Liver (tissue), 9 donors: ENCODE data around the gene OR10T2. TPM values are rescaled to one million over a fixed set of nuclear protein-coding genes. Genes with fewer than 3 reads are reported as not detected.

Experiments
- DNase-seq: peaks from one replicate; pipeline ENCODE4 v3.0.0-alpha.2; 2017; ENCODE audit warnings: low spot score
- H3K27ac ChIP-seq, 2 donors: one replicate each; pipeline ENCODE4 v1.7.0; 2013; ENCODE audit warnings: inconsistent platforms in 2 of 2, low read length in 2 of 2, control low read depth in 1 of 2, low read depth in 1 of 2, mild to moderate bottlenecking in 1 of 2
- H3K27me3 ChIP-seq, 4 donors: one replicate each; pipeline versions ENCODE4 v1.6.1 to v1.7.0; 2013; ENCODE audit warnings: low read length in 3 of 4, inconsistent platforms in 1 of 4, mild to moderate bottlenecking in 1 of 4, moderate library complexity in 1 of 4; ENCODE audit not compliant: control insufficient read depth in 4 of 4, insufficient read depth in 4 of 4
- H3K36me3 ChIP-seq, 4 donors: one replicate each; pipeline versions ENCODE4 v1.6.1 to v1.7.0; 2013; ENCODE audit warnings: low read length in 3 of 4, mild to moderate bottlenecking in 3 of 4, low read depth in 1 of 4, moderate library complexity in 1 of 4; ENCODE audit not compliant: control insufficient read depth in 4 of 4, insufficient read depth in 3 of 4
- H3K4me1 ChIP-seq, 4 donors: one replicate each; pipeline versions ENCODE4 v1.6.1 to v1.7.0; 2013; ENCODE audit warnings: low read length in 3 of 4, mild to moderate bottlenecking in 3 of 4, moderate library complexity in 1 of 4; ENCODE audit not compliant: control insufficient read depth in 4 of 4, insufficient read depth in 4 of 4
- H3K4me3 ChIP-seq, 3 donors: one replicate each; pipeline versions ENCODE4 v1.6.1 to v1.7.0; 2013; ENCODE audit warnings: low read length in 3 of 3, control low read depth in 1 of 3, low read depth in 1 of 3, mild to moderate bottlenecking in 1 of 3
- H3K9ac ChIP-seq, 2 donors: one replicate each; pipeline ENCODE4 v1.7.0; 2013; ENCODE audit warnings: low read length in 2 of 2, mild to moderate bottlenecking in 2 of 2, moderate library complexity in 2 of 2, control low read depth in 1 of 2, low read depth in 1 of 2
- H3K9me3 ChIP-seq, 4 donors: one replicate each; pipeline versions ENCODE4 v1.6.1 to v1.7.0; 2013; ENCODE audit warnings: low read length in 3 of 4; ENCODE audit not compliant: control insufficient read depth in 4 of 4
- ATF3 ChIP-seq: IDR thresholded peaks from 2 replicates; pipeline ENCODE4 v1.6.1; 2016; ENCODE audit warnings: antibody characterized with exemption
- CTCF ChIP-seq: fragments of 150-350 bp; IDR thresholded peaks from 2 replicates; pipeline ENCODE4 v1.5.1; 2017; ENCODE audit warnings: improper control_type of control experiment, low read depth, low read length; ENCODE audit not compliant: missing input control
- EGR1 ChIP-seq, 2 donors: IDR thresholded peaks; 2 replicates each; pipeline ENCODE4 v1.6.1; 2016 to 2018; ENCODE audit warnings: antibody characterized with exemption in 2 of 2, low read depth in 2 of 2
- FOXA1 ChIP-seq: IDR thresholded peaks from 2 replicates; pipeline ENCODE4 v1.6.1; 2016; ENCODE audit warnings: antibody characterized with exemption
- FOXA2 ChIP-seq: IDR thresholded peaks from 2 replicates; pipeline ENCODE4 v1.6.1; 2016; ENCODE audit warnings: antibody characterized with exemption
- GABPA ChIP-seq, 2 donors: IDR thresholded peaks in 1 of 2; conservative IDR thresholded peaks in 1 of 2; 2 replicates each; pipeline ENCODE4 v1.6.1; 2016; ENCODE audit warnings: antibody characterized with exemption in 2 of 2, mild to moderate bottlenecking in 1 of 2, moderate library complexity in 1 of 2
- HNF4A ChIP-seq, 2 donors: conservative IDR thresholded peaks; 2 replicates each; pipeline ENCODE4 v1.6.1; 2016; ENCODE audit warnings: antibody characterized with exemption in 2 of 2, mild to moderate bottlenecking in 2 of 2
- HNF4G ChIP-seq: IDR thresholded peaks from 2 replicates; pipeline ENCODE4 v1.6.1; 2016; ENCODE audit warnings: antibody characterized with exemption
- JUND ChIP-seq, 2 donors: IDR thresholded peaks; 2 replicates each; pipeline ENCODE4 v1.6.1; 2016; ENCODE audit warnings: antibody characterized with exemption in 2 of 2
- NR2F2 ChIP-seq: IDR thresholded peaks from 2 replicates; pipeline ENCODE4 v1.6.1; 2016; ENCODE audit warnings: antibody characterized with exemption
- RAD21 ChIP-seq, 2 donors: IDR thresholded peaks; 2 replicates each; pipeline ENCODE4 v1.6.1; 2016; ENCODE audit warnings: antibody characterized with exemption in 2 of 2, mild to moderate bottlenecking in 2 of 2
- RXRA ChIP-seq, 2 donors: IDR thresholded peaks; 2 replicates each; pipeline ENCODE4 v1.6.1; 2017 to 2018; ENCODE audit warnings: antibody characterized with exemption in 2 of 2, mild to moderate bottlenecking in 1 of 2
- SP1 ChIP-seq: IDR thresholded peaks from 2 replicates; pipeline ENCODE4 v1.6.1; 2018; ENCODE audit warnings: antibody characterized with exemption, mild to moderate bottlenecking
- TAF1 ChIP-seq: conservative IDR thresholded peaks from 2 replicates; pipeline ENCODE4 v1.6.1; 2016; ENCODE audit warnings: antibody characterized with exemption, mild to moderate bottlenecking
- YY1 ChIP-seq: IDR thresholded peaks from 2 replicates; pipeline ENCODE4 v1.6.1; 2016; ENCODE audit warnings: antibody characterized with exemption, mild to moderate bottlenecking
- WGBS: extraction: QIAGEN DNeasy Blood & Tissue Kit; methylation state at CpG from one replicate; pipeline ENCODE4 v1.1.7; 2013; 5-methylcytosine and 5-hydroxymethylcytosine counted together
- polyA plus RNA-seq, 2 donors: library from polyadenylated mRNA; stranded (reverse) in 1 of 2; unstranded in 1 of 2; fragments of 200-250 nt in 1 of 2; fragments of >200 nt in 1 of 2; fragmentation: Nextera tagmentation in 1 of 2; extraction: Ambion mirVana in 1 of 2; gene quantifications; one replicate each; pipeline versions ENCODE4 v1.2.1 to v1.2.3, GENCODE V29; 2013 to 2015
- total RNA-seq, 2 donors: library from RNA; depleted of rRNA; stranded (reverse); fragments of >200 nt; gene quantifications; one replicate each; pipeline ENCODE4 v1.2.3, GENCODE V29; 2014
- TF ChIP-seq, protein P1 (sequence below): IDR thresholded peaks from 2 replicates; pipeline ENCODE4 v1.6.1; 2016; ENCODE audit warnings: antibody characterized with exemption, mild to moderate bottlenecking
- TF ChIP-seq, protein P2 (sequence below): IDR thresholded peaks from 2 replicates; pipeline ENCODE4 v1.6.1; 2016; ENCODE audit warnings: antibody characterized with exemption
- TF ChIP-seq, protein P3 (sequence below): IDR thresholded peaks from 2 replicates; pipeline ENCODE4 v1.6.1; 2016; ENCODE audit warnings: antibody characterized with exemption
- donor health status: healthy.
- donor health status: healthy.
- donor health status: healthy.
- donor health status: healthy.
- donor health status: healthy.

The OR10T2 gene
- total and polyA plus RNA-seq, 4 donors: not detected

GRCh38 chr1:158357441-158357840 lies 41.8 kb downstream of the OR10T2 start:
- Histone ChIP-seq H3K4me1 (no peaks in the 10 kb centered on the region), H3K4me3 (no peak overlapping the region), H3K27ac (no peak overlapping the region), H3K9ac (no peak overlapping the region), H3K36me3 (no peaks in the 10 kb centered on the region), H3K27me3 (peaks cover 0 to 2% (median 0%) of the 10 kb centered on the region in 4 donors), H3K9me3 (no peaks in the 10 kb centered on the region)
- TF ChIP-seq HNF4A (conservative IDR thresholded peaks at IDR 0.05) (no peak), JUND (IDR thresholded peaks at IDR 0.05) (no peak), RXRA (IDR thresholded peaks at IDR 0.05) (no peak), YY1 (no peak), CTCF (no peak), ATF3 (no peak), GABPA (IDR thresholded peaks at IDR 0.05 in 1 of 2, conservative IDR thresholded peaks at IDR 0.05 in 1 of 2) (no peak), RAD21 (IDR thresholded peaks at IDR 0.05) (no peak), HNF4G (no peak), EGR1 (IDR thresholded peaks at IDR 0.05; ENCODE audit: low read depth in 2 of 2) (no peak), NR2F2 (no peak), FOXA2 (no peak), SP1 (no peak), TAF1 (no peak), FOXA1 (no peak)
- TF ChIP-seq, protein P1, sequence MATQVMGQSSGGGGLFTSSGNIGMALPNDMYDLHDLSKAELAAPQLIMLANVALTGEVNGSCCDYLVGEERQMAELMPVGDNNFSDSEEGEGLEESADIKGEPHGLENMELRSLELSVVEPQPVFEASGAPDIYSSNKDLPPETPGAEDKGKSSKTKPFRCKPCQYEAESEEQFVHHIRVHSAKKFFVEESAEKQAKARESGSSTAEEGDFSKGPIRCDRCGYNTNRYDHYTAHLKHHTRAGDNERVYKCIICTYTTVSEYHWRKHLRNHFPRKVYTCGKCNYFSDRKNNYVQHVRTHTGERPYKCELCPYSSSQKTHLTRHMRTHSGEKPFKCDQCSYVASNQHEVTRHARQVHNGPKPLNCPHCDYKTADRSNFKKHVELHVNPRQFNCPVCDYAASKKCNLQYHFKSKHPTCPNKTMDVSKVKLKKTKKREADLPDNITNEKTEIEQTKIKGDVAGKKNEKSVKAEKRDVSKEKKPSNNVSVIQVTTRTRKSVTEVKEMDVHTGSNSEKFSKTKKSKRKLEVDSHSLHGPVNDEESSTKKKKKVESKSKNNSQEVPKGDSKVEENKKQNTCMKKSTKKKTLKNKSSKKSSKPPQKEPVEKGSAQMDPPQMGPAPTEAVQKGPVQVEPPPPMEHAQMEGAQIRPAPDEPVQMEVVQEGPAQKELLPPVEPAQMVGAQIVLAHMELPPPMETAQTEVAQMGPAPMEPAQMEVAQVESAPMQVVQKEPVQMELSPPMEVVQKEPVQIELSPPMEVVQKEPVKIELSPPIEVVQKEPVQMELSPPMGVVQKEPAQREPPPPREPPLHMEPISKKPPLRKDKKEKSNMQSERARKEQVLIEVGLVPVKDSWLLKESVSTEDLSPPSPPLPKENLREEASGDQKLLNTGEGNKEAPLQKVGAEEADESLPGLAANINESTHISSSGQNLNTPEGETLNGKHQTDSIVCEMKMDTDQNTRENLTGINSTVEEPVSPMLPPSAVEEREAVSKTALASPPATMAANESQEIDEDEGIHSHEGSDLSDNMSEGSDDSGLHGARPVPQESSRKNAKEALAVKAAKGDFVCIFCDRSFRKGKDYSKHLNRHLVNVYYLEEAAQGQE: no peak
- TF ChIP-seq, protein P2, sequence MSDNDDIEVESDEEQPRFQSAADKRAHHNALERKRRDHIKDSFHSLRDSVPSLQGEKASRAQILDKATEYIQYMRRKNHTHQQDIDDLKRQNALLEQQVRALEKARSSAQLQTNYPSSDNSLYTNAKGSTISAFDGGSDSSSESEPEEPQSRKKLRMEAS: no peak
- TF ChIP-seq, protein P3, sequence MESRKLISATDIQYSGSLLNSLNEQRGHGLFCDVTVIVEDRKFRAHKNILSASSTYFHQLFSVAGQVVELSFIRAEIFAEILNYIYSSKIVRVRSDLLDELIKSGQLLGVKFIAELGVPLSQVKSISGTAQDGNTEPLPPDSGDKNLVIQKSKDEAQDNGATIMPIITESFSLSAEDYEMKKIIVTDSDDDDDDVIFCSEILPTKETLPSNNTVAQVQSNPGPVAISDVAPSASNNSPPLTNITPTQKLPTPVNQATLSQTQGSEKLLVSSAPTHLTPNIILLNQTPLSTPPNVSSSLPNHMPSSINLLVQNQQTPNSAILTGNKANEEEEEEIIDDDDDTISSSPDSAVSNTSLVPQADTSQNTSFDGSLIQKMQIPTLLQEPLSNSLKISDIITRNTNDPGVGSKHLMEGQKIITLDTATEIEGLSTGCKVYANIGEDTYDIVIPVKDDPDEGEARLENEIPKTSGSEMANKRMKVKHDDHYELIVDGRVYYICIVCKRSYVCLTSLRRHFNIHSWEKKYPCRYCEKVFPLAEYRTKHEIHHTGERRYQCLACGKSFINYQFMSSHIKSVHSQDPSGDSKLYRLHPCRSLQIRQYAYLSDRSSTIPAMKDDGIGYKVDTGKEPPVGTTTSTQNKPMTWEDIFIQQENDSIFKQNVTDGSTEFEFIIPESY: no peak
- WGBS: 81% methylated on average over 1 of the region's 1 CpG
- DNase-seq: no peak
